Retinal pigment epithelial cell (primary cell): ENCODE data around the gene CPSF6.
"Not testable (repeated sequence)": the region's sequence is repeated elsewhere in the genome, so short reads cannot be mapped to it uniquely, and the experiment has no call there.

Experiments
- DNase-seq: peaks from one replicate; pipeline ENCODE4 v3.0.0-alpha.2; 2010; ENCODE audit warnings: low read depth
- H3K4me3 ChIP-seq: 2 replicates; pipeline ENCODE4 v1.5.1; 2011; ENCODE audit warnings: mild to moderate bottlenecking, low read length, control low read depth, moderate library complexity
- CTCF ChIP-seq: conservative IDR thresholded peaks from 2 replicates; pipeline ENCODE4 v1.5.1; 2011; ENCODE audit warnings: low read depth, low read length, control low read depth, inconsistent platforms

The CPSF6 gene

GRCh38 chr12:69298133-69298532, 58.8 kb downstream of the CPSF6 start:
- no peak overlapping the region for H3K4me3 ChIP-seq
- DNase-seq, result no peak
- TF ChIP-seq CTCF, result no peak

- DNase-seq, result no peak
- no peak overlapping the region for H3K4me3 ChIP-seq
- no peak for TF ChIP-seq CTCF
Measured at GRCh38 chr12:69298947-69299346, 59.6 kb downstream of the CPSF6 start.

- no peak overlapping the region for H3K4me3 ChIP-seq
- no peak for TF ChIP-seq CTCF
- DNase-seq, result no peak
Measured at GRCh38 chr12:69304284-69304683, 64.9 kb downstream of the CPSF6 start.

GRCh38 chr12:69309461-69309860, 70.1 kb downstream of the CPSF6 start:
- H3K4me3 ChIP-seq, result no peak overlapping the region
- TF ChIP-seq CTCF, result no peak
- DNase-seq, result no peak

GRCh38 chr12:69313209-69313608, 73.8 kb downstream of the CPSF6 start:
- no peak for TF ChIP-seq CTCF
- DNase-seq, result no peak

GRCh38 chr12:69316784-69317183, 77.4 kb downstream of the CPSF6 start:
- not testable (repeated sequence) for DNase-seq, H3K4me3 ChIP-seq

More at GRCh38 chr12:69313209-69313608, 73.8 kb downstream of the CPSF6 start:
- H3K4me3 ChIP-seq, result no peak overlapping the region

- DNase-seq, H3K4me3 ChIP-seq: not testable (repeated sequence)
Measured at GRCh38 chr12:69317233-69317632, 77.9 kb downstream of the CPSF6 start.

- no peak overlapping the region for H3K4me3 ChIP-seq
- DNase-seq, result no peak
- TF ChIP-seq CTCF, result no peak
Measured at GRCh38 chr12:69318225-69318624, 78.9 kb downstream of the CPSF6 start.
